Neutrophil (primary cell): Measurements from ENCODE around the gene PTPN14.

ENCODE experiments used
- H3K27ac ChIP-seq: fragments of 200-600 bp; sonication (generic); 2 replicates; pipeline ENCODE4 v1.5.1; 2016; ENCODE audit warnings: mild to moderate bottlenecking, moderate library complexity
- H3K27me3 ChIP-seq: fragments of 200-600 bp; sonication (generic); 2 replicates; pipeline ENCODE4 v1.6.0; 2016; ENCODE audit warnings: mild to moderate bottlenecking
- H3K36me3 ChIP-seq: fragments of 200-600 bp; sonication (generic); 2 replicates; pipeline ENCODE4 v1.5.1; 2017
- H3K4me1 ChIP-seq, 2 experiments: fragments of 200-600 bp in 1 of 2; sonication (generic) in 1 of 2; 1 replicate in 1 of 2; 2 replicates in 1 of 2; pipeline versions ENCODE4 v1.5.1 to v1.6.1; 2013 to 2016; ENCODE audit warnings: low read depth in 1 of 2, low read length in 1 of 2, mild to moderate bottlenecking in 1 of 2, moderate library complexity in 1 of 2; ENCODE audit not compliant: control insufficient read depth in 1 of 2, insufficient read depth in 1 of 2
- H3K4me3 ChIP-seq, 2 experiments: fragments of 200-600 bp in 1 of 2; sonication (generic) in 1 of 2; 1 replicate in 1 of 2; 2 replicates in 1 of 2; pipeline ENCODE4 v1.5.1; 2013 to 2016; ENCODE audit warnings: low read depth in 1 of 2, low read length in 1 of 2, mild to moderate bottlenecking in 1 of 2, moderate library complexity in 1 of 2
- H3K9me3 ChIP-seq: fragments of 200-600 bp; sonication (generic); 2 replicates; pipeline ENCODE4 v1.5.1; 2016
- CTCF ChIP-seq: fragments of 200-600 bp; sonication (generic); IDR thresholded peaks from 2 replicates; pipeline ENCODE4 v1.5.1; 2016; ENCODE audit warnings: antibody characterized with exemption

PTPN14 gene

GRCh38 chr1:214547747-214548146 is 3.7 kb downstream of the PTPN14 start:
- H3K4me3 ChIP-seq = no peak overlapping the region
- H3K9me3 ChIP-seq = no peaks in the 10 kb centered on the region
- H3K4me1 ChIP-seq = peaks cover 0 to 8% of the 10 kb centered on the region in 2 experiments
- peaks cover 75% of the 10 kb centered on the region for H3K27me3 ChIP-seq
- no peaks in the 10 kb centered on the region for H3K36me3 ChIP-seq
- TF ChIP-seq CTCF = no peak
- H3K27ac ChIP-seq = no peak overlapping the region

- H3K9me3 ChIP-seq = no peaks in the 10 kb centered on the region
- peaks cover 68% of the 10 kb centered on the region for H3K27me3 ChIP-seq
- no peak overlapping the region for H3K27ac ChIP-seq
- no peak for TF ChIP-seq CTCF
- H3K4me1 ChIP-seq = peaks cover 0 to 6% of the 10 kb centered on the region in 2 experiments
- no peaks in the 10 kb centered on the region for H3K36me3 ChIP-seq
- H3K4me3 ChIP-seq = no peak overlapping the region
Observed at GRCh38 chr1:214546886-214547641, 4.3 kb downstream of the PTPN14 start.

GRCh38 chr1:214546084-214546483 is 5.3 kb downstream of the PTPN14 start:
- Histone ChIP-seq H3K4me3 (no peak overlapping the region), H3K4me1 (peaks cover 0 to under 1% of the 10 kb centered on the region in 2 experiments), H3K27me3 (peaks cover 58% of the 10 kb centered on the region), H3K36me3 (no peaks in the 10 kb centered on the region), H3K27ac (no peak overlapping the region), H3K9me3 (no peaks in the 10 kb centered on the region)
- no peak for TF ChIP-seq CTCF

GRCh38 chr1:214545293-214545692 is 6.1 kb downstream of the PTPN14 start:
- no peaks in the 10 kb centered on the region for H3K4me1 ChIP-seq
- no peak for TF ChIP-seq CTCF

GRCh38 chr1:214544791-214545190 is 6.6 kb downstream of the PTPN14 start:
- no peaks in the 10 kb centered on the region for H3K9me3 ChIP-seq
- peaks cover 51% of the 10 kb centered on the region for H3K27me3 ChIP-seq
- H3K36me3 ChIP-seq = no peaks in the 10 kb centered on the region
- H3K27ac ChIP-seq = no peak overlapping the region
- no peaks in the 10 kb centered on the region for H3K4me1 ChIP-seq
- no peak for TF ChIP-seq CTCF
- H3K4me3 ChIP-seq = no peak overlapping the region

More at GRCh38 chr1:214545293-214545692, 6.1 kb downstream of the PTPN14 start:
- no peak overlapping the region for H3K4me3 ChIP-seq
- peaks cover 53% of the 10 kb centered on the region for H3K27me3 ChIP-seq
- no peak overlapping the region for H3K27ac ChIP-seq
- H3K9me3 ChIP-seq = no peaks in the 10 kb centered on the region
- no peaks in the 10 kb centered on the region for H3K36me3 ChIP-seq
